Neural progenitor cell (in vitro differentiated cells): ENCODE data around the gene SOX11. TPM values are rescaled to one million over a fixed set of nuclear protein-coding genes. Genes with fewer than 3 reads are reported as not detected.

Source experiments
- DNase-seq: peaks from one replicate; pipeline ENCODE4 v3.0.0-alpha.2; 2016; ENCODE audit warnings: low spot score
- H2AFZ ChIP-seq: fragments of 200-600 bp; sonication (generic); replicated peaks from 2 replicates; pipeline ENCODE4 v1.6.1; 2016; ENCODE audit warnings: antibody characterized with exemption
- H3F3A ChIP-seq: fragments of 200-600 bp; sonication (generic); 2 replicates; pipeline ENCODE4 v1.6.1; 2016; ENCODE audit warnings: antibody characterized with exemption, low read depth
- H3K27ac ChIP-seq: fragments of 200-600 bp; sonication (generic); 2 replicates; pipeline ENCODE4 v1.5.1; 2016; ENCODE audit warnings: mild to moderate bottlenecking
- H3K27me3 ChIP-seq: fragments of 200-600 bp; sonication (generic); 2 replicates; pipeline ENCODE4 v1.6.1; 2016; ENCODE audit warnings: mild to moderate bottlenecking, moderate library complexity
- H3K36me3 ChIP-seq: fragments of 200-600 bp; sonication (generic); 2 replicates; pipeline ENCODE4 v1.5.1; 2016
- H3K4me1 ChIP-seq: fragments of 200-600 bp; sonication (generic); 2 replicates; pipeline ENCODE4 v1.6.1; 2016; ENCODE audit warnings: mixed run types
- H3K4me2 ChIP-seq: fragments of 200-600 bp; sonication (generic); 2 replicates; pipeline ENCODE4 v1.6.1; 2016
- H3K4me3 ChIP-seq: fragments of 200-600 bp; sonication (generic); 2 replicates; pipeline ENCODE4 v1.5.1; 2016
- H3K79me2 ChIP-seq: fragments of 200-600 bp; sonication (generic); 2 replicates; pipeline ENCODE4 v1.6.1; 2016; ENCODE audit warnings: low read depth
- H3K9ac ChIP-seq: fragments of 200-600 bp; sonication (generic); 2 replicates; pipeline ENCODE4 v1.6.1; 2016
- H3K9me3 ChIP-seq: fragments of 200-600 bp; sonication (generic); 2 replicates; pipeline ENCODE4 v1.5.1; 2016; ENCODE audit warnings: low read depth
- H4K20me1 ChIP-seq: fragments of 200-600 bp; sonication (generic); 2 replicates; pipeline ENCODE4 v1.6.1; 2016; ENCODE audit warnings: low read depth
- H3K27ac Mint-ChIP-seq: 3 replicates; pipeline ENCODE4 v1.8.0; 2021; ENCODE audit warnings: mixed read lengths
- H3K27me3 Mint-ChIP-seq: 2 replicates; pipeline ENCODE4 v1.8.0; 2022; ENCODE audit warnings: low read depth, mild to moderate bottlenecking, inconsistent platforms, moderate library complexity, mixed read lengths; ENCODE audit not compliant: insufficient read depth
- H3K36me3 Mint-ChIP-seq: 3 replicates; pipeline ENCODE4 v1.8.0; 2021; ENCODE audit warnings: mixed read lengths
- H3K4me1 Mint-ChIP-seq: 3 replicates; pipeline ENCODE4 v1.8.0; 2021; ENCODE audit warnings: mixed read lengths
- H3K4me3 Mint-ChIP-seq: 3 replicates; pipeline ENCODE4 v1.8.0; 2021; ENCODE audit warnings: mild to moderate bottlenecking, moderate library complexity, mixed read lengths
- H3K9me3 Mint-ChIP-seq: 3 replicates; pipeline ENCODE4 v1.8.0; 2020; ENCODE audit warnings: mixed read lengths
- CTCF ChIP-seq: fragments of 200-600 bp; sonication (generic); IDR thresholded peaks from 2 replicates; pipeline ENCODE4 v1.5.1; 2017; ENCODE audit warnings: antibody characterized with exemption, mild to moderate bottlenecking
- EZH2 ChIP-seq: fragments of 200-600 bp; sonication (generic); IDR thresholded peaks from 2 replicates; pipeline ENCODE4 v1.6.1; 2017; ENCODE audit warnings: antibody characterized with exemption, mild to moderate bottlenecking, moderate library complexity
- EZH2phosphoT487 ChIP-seq: fragments of 200-600 bp; sonication (generic); IDR thresholded peaks from 2 replicates; pipeline ENCODE4 v1.6.1; 2017; ENCODE audit warnings: antibody characterized with exemption
- total RNA-seq: library from RNA; depleted of rRNA; stranded (reverse); fragments of >200 nt; gene quantifications from 2 replicates; pipeline ENCODE4 v1.2.3, GENCODE V29; 2015; ENCODE audit warnings: low replicate concordance

The SOX11 gene
- total RNA-seq, 1 donor from 2014 or later = 176 TPM

GRCh38 chr2:5722236-5722635 is 30.1 kb downstream of the SOX11 start:
- Mint-ChIP-seq H3K4me1 (peaks cover 20% of the 10 kb centered on the region), H3K4me3 (no peak overlapping the region)
- no peak for DNase-seq

GRCh38 chr2:5723791-5724735 is 31.9 kb downstream of the SOX11 start:
- H3K4me3 ChIP-seq = no peak overlapping the region
- peaks cover 23% of the 10 kb centered on the region for H3K9me3 Mint-ChIP-seq
- H3K4me1 Mint-ChIP-seq = peaks cover 32% of the 10 kb centered on the region
- no peak for DNase-seq
- H2AFZ ChIP-seq = no peak overlapping the region
- no peak overlapping the region for H3K27ac ChIP-seq
- H3K9ac ChIP-seq = no peak overlapping the region
- peaks cover 20% of the 10 kb centered on the region for H3F3A ChIP-seq
- peaks cover 27% of the 10 kb centered on the region for H3K79me2 ChIP-seq
- H3K4me1 ChIP-seq = peaks cover 27% of the 10 kb centered on the region
- TF ChIP-seq EZH2phosphoT487 (no peak), EZH2 (no peak), CTCF (no peak)
- H3K4me3 Mint-ChIP-seq = no peak overlapping the region
- no peaks in the 10 kb centered on the region for H3K27me3 ChIP-seq
- no peaks in the 10 kb centered on the region for H3K36me3 ChIP-seq
- H3K4me2 ChIP-seq = no peak overlapping the region
- H4K20me1 ChIP-seq = no peaks in the 10 kb centered on the region
- no peaks in the 10 kb centered on the region for H3K9me3 ChIP-seq
- H3K27ac Mint-ChIP-seq = peak overlapping the region; percentile 99
- H3K27me3 Mint-ChIP-seq = no peaks in the 10 kb centered on the region
- peaks cover 6% of the 10 kb centered on the region for H3K36me3 Mint-ChIP-seq

More at GRCh38 chr2:5722236-5722635, 30.1 kb downstream of the SOX11 start:
- Histone ChIP-seq H4K20me1 (no peaks in the 10 kb centered on the region), H3K9ac (no peak overlapping the region), H3K9me3 (no peaks in the 10 kb centered on the region), H3K79me2 (peaks cover 9% of the 10 kb centered on the region), H3K36me3 (no peaks in the 10 kb centered on the region), H3K4me3 (no peak overlapping the region), H3K4me1 (peaks cover 19% of the 10 kb centered on the region), H3K4me2 (no peak overlapping the region), H3K27ac (no peak overlapping the region), H3K27me3 (no peaks in the 10 kb centered on the region), H2AFZ (no peak overlapping the region), H3F3A (peaks cover 20% of the 10 kb centered on the region)
- Mint-ChIP-seq H3K36me3 (no peaks in the 10 kb centered on the region), H3K27me3 (peaks cover 3% of the 10 kb centered on the region), H3K9me3 (peaks cover 24% of the 10 kb centered on the region), H3K27ac (no peak overlapping the region)
- TF ChIP-seq EZH2phosphoT487 (no peak), EZH2 (no peak), CTCF (no peak)

GRCh38 chr2:5725072-5725471 is 32.9 kb downstream of the SOX11 start:
- peaks cover 27% of the 10 kb centered on the region for H3K4me1 ChIP-seq
- no peak overlapping the region for H3K9ac ChIP-seq
- H4K20me1 ChIP-seq = no peaks in the 10 kb centered on the region
- peak overlapping the region; percentile 99 for H3K27ac Mint-ChIP-seq
- no peak overlapping the region for H2AFZ ChIP-seq
- H3K79me2 ChIP-seq = peaks cover 27% of the 10 kb centered on the region
- H3K27ac ChIP-seq = peak overlapping the region; percentile 90
- no peaks in the 10 kb centered on the region for H3K27me3 Mint-ChIP-seq
- DNase-seq = no peak
- H3K4me1 Mint-ChIP-seq = peaks cover 38% of the 10 kb centered on the region
- H3K36me3 Mint-ChIP-seq = peaks cover 15% of the 10 kb centered on the region
- H3K9me3 ChIP-seq = no peaks in the 10 kb centered on the region
- peak overlapping the region; percentile 61 for H3K4me3 ChIP-seq
- no peaks in the 10 kb centered on the region for H3K27me3 ChIP-seq
- H3K9me3 Mint-ChIP-seq = peaks cover 18% of the 10 kb centered on the region
- peak overlapping the region; percentile 88 for H3K4me2 ChIP-seq
- H3F3A ChIP-seq = peaks cover 20% of the 10 kb centered on the region
- TF ChIP-seq EZH2 (no peak), CTCF (no peak), EZH2phosphoT487 (no peak)
- peak overlapping the region; percentile 83 for H3K4me3 Mint-ChIP-seq
- no peaks in the 10 kb centered on the region for H3K36me3 ChIP-seq
